Stimulated activated CD4-positive, alpha-beta T cell treated with anti-CD3 and anti-CD28 coated beads, TNF-alpha, amount 100 ng/mL, for 4 hours (primary cell): ENCODE results near the gene CFAP210.
"Not testable (repeated sequence)": the region's sequence is repeated elsewhere in the genome, so short reads cannot be mapped to it uniquely, and the experiment has no call there.

Experiments used
- DNase-seq, 3 experiments: peaks; one replicate each; pipeline ENCODE4 v3.0.0-alpha.2; 2020; ENCODE audit warnings: low read depth in 3 of 3

CFAP210 gene

DNA sequence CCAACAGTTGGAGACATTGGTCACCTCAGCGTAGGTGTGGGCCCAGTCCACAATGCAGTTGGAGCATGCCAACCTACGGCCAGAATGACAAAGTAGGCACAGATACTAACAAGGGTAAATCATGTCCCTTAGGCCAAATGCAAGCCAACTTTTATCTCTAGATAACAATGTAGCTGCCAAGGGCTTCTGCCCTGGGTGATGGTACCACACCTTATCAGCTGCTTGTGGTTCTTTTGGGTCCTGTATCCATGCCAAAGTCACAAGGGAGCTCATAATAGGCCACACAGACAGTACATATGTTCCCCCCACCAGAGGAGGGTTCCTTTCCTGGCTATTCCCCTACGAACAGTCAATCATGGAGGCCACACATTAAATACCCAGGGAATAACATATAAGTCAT lies 19.1 kb upstream of the CFAP210 start:
- DNase-seq, result no peak

- no peak for DNase-seq
Observed at GRCh38 chr2:169712791-169713227, 18.6 kb upstream of the CFAP210 start.

- no peak for DNase-seq
Observed at GRCh38 chr2:169711751-169712509, 17.7 kb upstream of the CFAP210 start.

- no peak for DNase-seq
Observed at GRCh38 chr2:169709981-169710380, 15.8 kb upstream of the CFAP210 start.

- DNase-seq, result no peak
Observed at GRCh38 chr2:169709331-169709730, 15.1 kb upstream of the CFAP210 start.

- no peak for DNase-seq
Observed at GRCh38 chr2:169707626-169708025, 13.4 kb upstream of the CFAP210 start.

DNA sequence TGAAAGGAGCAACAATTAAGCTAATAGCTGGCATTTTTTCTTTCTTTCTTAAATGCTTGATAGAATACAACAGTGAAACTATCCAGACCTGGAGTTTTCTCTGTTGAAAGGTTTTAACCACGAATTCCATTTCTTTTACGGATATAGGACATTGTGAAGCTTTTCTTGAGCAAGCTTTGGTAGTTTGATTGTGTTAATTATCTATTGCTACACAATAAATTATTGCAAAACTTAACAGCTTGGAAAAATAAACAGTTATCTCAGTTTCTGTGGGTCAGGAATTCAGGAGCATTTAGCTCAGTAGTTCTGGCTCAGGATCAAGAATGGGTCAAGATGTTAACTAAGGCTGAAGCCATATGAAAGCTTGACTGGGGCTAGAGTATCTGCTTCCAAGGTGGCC lies 11.7 kb upstream of the CFAP210 start:
- no peak for DNase-seq

GRCh38 chr2:169704160-169704708 lies 10.0 kb upstream of the CFAP210 start:
- no peak for DNase-seq

DNA sequence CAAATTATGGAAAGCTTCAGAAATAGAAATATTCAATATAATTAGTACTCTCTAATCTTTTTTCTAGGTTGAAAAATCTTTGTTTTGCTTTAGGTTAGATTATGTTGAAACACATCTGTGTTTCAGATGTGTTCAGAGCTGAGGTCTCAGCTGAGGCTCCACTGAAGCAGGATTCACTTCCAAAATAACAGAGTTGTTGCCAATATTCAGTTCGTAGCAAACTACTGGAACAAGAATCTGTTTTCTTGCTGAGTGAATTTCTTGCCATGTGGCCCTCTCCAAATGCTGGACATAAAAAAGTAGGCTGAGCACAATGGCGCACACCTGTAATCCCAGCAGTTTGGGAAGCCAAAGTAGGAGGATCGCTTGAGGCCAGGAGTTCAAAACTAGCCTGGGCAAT lies 8.8 kb upstream of the CFAP210 start:
- DNase-seq, result no peak

GRCh38 chr2:169699173-169699572 lies 5.0 kb upstream of the CFAP210 start:
- DNase-seq, result not testable (repeated sequence)

GRCh38 chr2:169696381-169696780 lies 2.2 kb upstream of the CFAP210 start:
- no peak for DNase-seq

DNA sequence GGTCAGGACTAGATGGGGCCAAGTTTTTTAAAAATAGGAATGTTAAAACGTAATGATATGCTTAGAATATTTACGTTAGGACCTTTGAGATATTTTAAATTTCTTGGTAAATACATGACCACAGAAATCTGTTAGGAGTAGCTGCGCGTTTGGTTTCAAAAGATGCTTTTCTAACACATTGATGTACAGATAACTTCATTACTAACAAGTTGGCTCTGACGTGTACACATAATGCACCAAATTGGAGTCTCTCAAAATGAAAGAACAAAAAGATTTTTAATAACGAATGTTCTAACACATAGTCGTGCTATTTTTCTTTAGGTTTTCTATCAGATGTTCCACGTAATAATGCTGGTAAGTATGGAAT lies 672 bp upstream of the CFAP210 start:
- DNase-seq, result no peak

DNA sequence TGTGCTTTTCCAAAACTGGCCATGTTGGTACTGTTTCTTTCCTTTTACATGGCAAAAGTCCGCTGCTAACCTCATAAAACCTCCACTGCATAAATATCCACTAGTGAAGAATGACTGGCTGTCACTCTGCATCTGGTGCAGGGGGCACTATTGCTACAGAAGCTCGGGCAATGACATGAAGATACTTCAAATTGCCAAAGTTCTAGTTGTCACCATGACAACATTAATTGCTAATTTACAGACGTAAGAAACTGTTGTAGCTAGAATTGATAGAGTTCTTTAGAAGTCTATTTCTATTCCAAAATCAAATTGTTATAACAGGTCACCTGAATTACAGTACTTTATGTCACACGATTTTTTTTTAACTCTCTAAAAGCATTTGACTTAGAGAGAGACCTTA lies 845 bp downstream of the CFAP210 start:
- no peak for DNase-seq

DNA sequence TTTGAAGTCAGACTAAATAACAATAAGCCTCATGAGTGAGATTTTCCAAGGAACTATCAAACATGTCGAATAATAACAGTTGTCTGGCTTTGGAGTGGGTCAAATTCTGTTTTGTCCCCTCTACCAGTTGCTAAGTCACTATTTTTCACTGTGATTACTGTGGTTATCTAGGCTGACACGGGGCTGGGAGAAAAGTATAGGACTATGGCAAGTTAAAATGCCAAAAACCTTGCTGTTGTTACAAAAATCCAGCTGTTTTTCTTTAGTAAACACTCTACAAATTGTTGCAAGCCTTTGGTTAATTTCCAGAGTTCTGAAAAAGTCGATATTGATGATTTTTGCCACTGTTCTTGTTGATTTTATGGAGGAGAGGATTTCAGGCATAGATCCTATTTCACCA lies 1.5 kb downstream of the CFAP210 start:
- no peak for DNase-seq

DNA sequence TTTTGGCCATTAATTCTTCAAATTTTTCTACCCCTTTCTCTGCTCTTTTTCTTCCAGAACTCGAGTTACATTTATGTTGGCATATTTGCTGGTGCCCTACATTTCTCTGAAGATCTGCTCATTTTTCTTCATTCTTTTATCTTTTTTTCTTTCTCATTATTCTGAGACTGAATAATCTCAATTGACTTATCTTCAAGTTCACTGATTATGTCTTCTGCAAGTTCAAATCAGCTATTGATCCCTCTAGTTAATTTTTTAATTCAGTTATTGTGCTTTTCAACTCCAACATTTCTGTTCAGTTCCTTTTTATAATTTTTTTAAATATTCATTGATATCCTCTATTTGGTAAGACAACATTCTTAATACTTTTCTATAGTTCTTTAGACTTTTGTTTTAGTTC lies 3.2 kb downstream of the CFAP210 start:
- no peak for DNase-seq

DNA sequence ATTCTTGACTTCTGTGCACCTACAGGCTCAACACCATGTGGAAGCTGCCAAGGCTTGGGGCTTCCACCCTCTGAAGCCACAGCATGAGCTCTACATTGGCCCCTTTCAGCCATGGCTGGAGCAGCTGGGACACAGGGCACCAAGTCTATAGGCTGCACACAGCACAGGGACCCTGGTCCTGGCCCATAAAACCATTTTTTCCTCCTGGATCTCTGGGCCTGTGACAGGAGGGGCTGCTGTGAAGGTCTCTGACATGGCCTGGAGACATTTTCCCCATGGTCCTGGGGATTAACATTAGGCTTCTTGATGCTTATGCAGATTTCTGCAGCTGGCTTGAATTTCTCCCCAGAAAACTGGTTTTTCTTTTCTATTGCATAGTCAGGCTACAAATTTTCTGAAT lies 6.3 kb downstream of the CFAP210 start:
- DNase-seq, result not testable (repeated sequence)

DNA sequence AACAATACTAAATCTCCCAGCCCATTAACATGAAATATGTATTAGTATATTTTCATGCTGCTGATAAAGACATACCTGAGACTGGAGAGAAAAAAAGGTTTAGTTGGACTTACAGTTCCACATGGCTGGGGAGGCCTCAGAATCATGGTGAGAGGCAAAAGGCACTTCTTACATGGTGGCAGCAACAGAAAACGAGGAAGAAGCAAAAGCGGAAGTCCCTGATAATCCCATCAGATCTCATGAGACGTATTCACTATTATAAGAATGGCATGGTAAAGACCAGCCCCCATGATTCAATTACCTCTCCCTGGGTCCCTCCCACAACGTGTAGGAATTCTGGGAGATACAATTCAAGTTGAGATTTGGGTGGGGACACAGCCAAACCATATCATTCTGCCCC lies 7.4 kb downstream of the CFAP210 start:
- not testable (repeated sequence) for DNase-seq

GRCh38 chr2:169684712-169685111 lies 9.5 kb downstream of the CFAP210 start:
- DNase-seq, result not testable (repeated sequence)

- no peak for DNase-seq
Observed at GRCh38 chr2:169684135-169684565, 10.1 kb downstream of the CFAP210 start.

GRCh38 chr2:169683425-169684134 lies 10.6 kb downstream of the CFAP210 start:
- no peak for DNase-seq

GRCh38 chr2:169683054-169683424 lies 11.2 kb downstream of the CFAP210 start:
- DNase-seq, result no peak

DNA sequence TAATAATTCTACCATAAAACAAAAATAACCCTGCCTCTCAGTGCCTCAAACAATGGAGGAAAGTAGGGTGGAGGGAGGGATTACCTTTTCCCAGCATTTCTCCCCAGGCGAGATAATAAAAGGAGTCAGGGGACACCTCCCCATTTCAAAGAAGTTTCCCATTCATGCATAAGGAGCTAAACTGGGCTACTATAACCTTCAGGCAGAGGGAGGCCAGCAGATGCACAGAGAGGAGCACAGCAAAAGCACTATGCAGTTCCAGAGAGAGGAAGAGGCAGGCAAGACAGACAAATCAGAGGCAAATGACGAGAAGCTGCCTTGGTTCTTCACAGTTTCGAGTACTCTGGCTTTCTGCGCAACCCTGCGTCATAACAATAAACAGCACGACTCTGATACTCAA lies 17.4 kb downstream of the CFAP210 start:
- DNase-seq, result no peak

- no peak for DNase-seq
Observed at GRCh38 chr2:169676357-169676756, 17.8 kb downstream of the CFAP210 start.
